Fibroblast of skin of scalp (primary cell): ENCODE results near the gene CLIC6.

Experiments
- DNase-seq: peaks from one replicate; pipeline ENCODE4 v3.0.0-alpha.2; 2013

The CLIC6 gene

DNA sequence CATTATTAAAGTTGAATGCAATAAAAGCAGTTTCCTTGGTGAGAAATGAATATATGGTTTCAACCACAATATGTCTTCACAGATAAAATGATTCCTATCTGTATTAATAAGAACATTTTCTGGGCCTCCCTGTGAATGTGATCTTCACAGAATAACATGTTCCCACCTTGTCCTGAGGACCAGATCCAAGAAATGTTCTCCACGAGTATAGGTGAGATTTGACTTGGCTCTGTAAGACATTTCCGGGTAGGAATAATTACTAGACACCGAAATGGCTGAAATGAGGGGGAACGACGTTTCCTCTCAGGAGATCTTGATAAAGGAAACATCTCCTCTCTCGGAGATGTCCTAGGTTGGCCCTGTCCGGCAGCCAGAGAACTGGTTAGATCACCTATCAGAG, 61.4 kb downstream of the CLIC6 start:
- no peak for DNase-seq

DNA sequence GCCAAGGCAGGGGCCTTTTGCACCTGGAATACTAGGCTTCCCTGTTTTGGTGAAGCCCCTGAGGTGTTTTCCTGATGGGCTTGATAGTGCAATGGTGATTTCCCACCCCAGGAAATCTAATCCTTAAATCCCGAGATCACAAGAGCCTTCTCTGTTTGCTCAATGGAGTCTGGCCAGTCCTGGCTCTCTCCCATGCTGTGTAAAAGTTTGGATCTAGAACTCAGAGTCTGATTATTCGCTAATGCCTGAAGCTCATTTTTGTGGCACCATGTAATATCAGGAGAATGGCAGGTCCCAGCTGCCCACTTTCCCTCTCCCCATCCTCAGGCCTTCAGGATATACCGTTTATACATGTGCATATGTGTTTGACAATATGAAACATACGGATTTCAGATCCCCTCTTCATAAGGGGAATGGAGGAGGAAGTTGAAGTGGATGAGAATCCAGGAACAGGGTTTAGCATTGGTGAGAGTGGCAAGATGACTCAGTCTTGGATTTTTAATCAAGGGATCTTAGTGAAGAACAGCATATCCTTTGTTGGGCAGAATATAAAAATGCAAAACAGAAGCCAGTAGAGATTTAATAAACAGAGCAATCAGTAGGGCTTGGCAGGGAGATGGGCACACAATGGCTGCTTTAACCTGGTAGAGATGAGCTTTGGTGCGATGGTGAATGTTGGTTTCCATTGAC, 62.1 kb downstream of the CLIC6 start:
- DNase-seq = no peak

DNA sequence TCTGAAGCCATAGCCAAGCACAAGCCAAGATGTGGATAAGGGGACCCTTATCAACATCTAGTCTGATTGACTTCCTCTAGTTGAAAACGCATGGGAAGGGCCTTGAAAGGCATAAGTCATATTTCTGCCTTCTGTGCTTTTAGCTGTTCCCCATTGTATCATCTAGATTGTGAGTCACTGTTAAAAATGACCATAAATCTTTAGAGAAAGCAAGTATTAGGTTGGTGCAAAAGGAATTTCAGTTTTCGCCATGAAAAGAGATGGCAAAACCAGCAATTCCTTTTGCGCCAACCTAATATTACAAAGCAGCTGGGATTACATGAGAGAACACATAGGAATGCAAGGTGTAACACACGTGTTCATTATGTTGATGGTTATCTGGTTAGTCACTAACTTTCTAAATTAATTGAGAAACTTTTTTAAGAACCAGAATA, 63.6 kb downstream of the CLIC6 start:
- no peak for DNase-seq

GRCh38 chr21:34733852-34734251, 65.1 kb downstream of the CLIC6 start:
- no peak for DNase-seq

DNA sequence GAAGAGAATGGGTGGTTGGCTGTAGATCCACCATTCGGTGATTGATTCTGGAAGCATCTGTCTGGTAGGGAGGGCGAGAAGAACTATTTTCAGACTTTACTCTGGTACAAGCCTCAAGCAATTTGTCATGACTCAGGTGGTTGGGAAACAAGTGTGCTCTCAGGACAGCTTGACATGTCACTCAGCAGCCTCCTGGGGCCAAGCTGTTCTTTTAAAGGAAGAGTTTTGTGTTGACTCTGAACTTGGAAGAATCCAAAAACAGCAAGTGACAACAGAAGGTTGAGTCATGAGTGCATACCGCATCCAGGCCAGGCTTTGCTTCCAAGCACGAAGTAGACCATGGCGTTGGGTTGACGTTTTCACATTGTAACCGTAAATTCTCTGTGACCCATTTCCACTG, 65.9 kb downstream of the CLIC6 start:
- peak; percentile 33 for DNase-seq

DNA sequence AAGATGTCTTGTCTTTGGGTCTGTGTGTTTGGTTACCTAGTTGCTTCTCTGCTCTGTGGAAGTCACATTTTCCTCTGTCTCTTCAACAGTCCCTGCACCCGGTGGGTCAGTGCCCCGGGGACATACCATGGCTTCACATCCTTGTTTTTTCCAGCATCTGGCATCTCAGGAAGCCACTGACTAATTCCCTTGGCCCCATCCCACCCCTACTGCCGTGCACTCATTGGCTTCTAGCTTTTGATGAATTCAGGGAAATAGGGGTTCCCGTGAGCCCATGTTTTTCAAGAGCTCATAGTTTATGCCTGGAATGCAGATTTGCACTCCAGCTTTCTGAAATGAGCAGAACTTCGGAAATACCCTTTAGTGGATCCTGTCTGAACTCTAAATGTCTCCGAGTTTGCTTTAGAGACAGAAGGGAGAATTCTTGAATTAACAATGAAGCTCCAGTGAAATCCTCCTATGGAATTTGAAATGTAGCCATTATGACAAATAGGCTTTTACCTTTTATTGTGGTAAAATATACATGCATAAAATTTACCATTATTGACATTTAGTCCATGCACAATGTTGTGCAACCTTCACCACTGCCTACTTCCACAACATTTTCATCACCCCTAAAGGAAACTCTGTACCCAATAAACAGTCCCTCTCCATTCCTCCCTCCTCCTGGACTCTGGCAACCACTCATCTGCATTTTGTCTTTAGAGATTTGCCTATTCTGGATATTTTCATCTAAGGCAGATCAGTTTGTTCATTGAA, 67.5 kb downstream of the CLIC6 start:
- peak; percentile 86 for DNase-seq

DNA sequence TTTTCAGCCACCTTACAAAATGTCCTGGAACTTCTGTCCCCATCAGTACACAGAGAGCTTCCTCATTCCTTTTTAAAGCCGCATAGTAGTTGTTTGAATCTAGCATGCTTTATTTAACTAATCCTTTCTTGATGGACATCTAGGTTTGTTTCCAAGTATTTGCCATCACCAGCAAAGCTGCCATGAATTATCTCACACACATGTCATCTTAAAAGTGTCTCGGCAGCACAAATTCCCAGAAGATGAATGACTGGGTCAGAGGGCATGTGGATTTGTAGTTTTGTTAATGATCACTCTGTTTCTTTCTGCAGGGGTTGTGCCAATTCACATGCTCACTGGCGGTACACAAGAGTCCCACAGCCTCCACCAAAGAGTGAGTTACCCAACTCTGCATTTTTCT, 68.3 kb downstream of the CLIC6 start:
- DNase-seq = peak; percentile 46

GRCh38 chr21:34740198-34740597, 71.4 kb downstream of the CLIC6 start:
- no peak for DNase-seq

DNA sequence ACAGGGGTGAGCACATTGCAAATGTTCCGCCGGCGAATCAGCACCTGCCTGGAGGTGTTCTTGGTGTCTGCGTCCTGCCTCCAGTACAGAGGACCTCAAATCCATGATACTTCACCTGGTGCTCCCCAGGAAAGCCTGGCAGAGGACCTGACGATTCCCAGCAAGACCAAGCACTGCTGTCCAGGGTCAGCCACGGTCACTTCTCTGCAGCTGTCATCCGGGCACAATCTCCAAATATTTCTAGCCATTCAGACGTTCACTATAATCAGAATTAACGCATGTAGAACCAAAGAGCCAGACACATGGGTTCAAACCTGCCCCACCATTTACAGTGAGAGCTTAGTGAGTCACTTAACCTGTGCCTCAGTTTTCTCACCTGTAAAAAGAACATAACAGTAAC, 74.5 kb downstream of the CLIC6 start:
- no peak for DNase-seq

- peak; percentile 50 for DNase-seq
Measured at GRCh38 chr21:34743831-34744230, 75.0 kb downstream of the CLIC6 start.

DNA sequence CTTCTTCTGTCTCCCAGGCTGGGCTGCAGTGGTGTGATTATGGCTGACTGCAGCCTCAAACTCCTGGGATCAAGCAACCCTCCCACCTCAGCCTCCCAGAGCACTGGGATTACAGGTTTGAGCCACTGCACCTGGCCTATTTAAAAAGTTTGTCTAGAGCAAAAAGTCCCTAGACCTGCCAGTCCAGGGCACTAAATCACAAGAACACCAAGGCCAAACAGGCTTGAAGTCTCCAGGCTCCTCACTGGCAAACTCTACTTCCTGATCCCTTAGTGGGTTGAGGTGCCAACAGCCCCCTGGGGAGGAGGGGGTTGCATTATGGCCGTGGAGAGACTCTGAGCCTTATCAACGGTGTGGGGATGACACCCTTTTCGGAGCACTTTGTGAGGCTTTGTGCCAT, 76.0 kb downstream of the CLIC6 start:
- no peak for DNase-seq

DNA sequence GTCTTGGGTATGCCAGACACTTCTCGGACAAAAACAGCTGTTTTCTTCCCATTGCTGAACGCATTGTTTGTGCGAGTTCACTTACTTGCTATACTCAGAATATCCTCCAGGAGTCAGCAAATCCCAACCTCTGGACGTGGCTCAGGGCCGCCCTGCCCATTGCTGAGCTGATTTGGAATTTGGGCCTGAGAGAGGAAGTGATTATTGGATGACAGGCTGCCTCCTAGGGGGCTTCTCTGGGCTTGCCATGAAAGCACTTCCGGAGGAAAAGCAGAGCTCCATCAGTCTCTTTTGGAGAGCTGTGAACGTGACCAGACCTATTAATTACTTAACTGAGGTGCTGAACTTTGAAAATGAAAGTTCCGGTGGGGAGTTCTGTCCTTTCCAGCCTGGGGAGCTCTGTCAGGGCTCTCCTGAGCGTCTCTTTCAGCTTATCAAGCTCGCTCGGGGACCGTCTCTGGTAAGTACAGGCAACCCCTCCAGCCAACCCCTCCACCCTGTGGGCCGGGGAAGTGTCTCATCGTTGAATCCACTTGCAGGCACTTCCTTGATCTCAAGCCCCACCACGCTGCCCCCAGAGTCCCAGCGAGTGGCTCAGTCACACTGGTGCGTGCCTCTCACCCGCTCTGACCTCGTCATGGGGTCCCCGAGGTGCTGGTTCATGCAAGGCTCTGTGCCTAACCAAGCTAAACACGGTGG, 76.9 kb downstream of the CLIC6 start:
- DNase-seq = peak; percentile 94

- no peak for DNase-seq
Measured at GRCh38 chr21:34748862-34749261, 80.1 kb downstream of the CLIC6 start.

GRCh38 chr21:34754690-34755647, 86.2 kb downstream of the CLIC6 start:
- DNase-seq = no peak

DNA sequence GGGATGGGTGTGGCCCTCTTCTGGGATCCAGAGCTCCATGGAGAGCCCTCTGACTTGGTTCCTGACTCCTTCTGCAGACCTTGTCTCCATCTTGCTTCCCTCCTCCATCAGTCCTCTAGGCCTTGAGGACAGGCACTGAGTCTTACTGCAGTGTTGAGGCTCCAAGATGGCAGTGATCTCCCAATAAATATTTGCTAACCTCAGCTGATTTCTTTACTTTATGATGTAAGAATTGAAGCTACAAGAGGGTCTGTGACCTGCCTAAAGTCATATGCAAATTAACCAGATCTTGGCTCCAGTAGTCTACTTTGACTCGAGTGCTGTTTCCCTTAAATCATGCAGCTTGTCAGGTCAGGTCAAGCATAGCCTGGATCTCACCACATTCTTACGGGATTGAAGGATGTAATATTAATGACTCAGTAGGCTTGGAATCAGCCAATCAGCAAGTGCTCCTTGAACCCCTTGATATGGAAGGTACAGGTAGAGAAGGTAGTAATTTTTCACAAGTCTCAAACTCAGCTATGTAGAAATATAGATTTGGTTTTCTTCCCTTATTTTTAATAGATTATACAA, 93.0 kb downstream of the CLIC6 start:
- DNase-seq = no peak

DNA sequence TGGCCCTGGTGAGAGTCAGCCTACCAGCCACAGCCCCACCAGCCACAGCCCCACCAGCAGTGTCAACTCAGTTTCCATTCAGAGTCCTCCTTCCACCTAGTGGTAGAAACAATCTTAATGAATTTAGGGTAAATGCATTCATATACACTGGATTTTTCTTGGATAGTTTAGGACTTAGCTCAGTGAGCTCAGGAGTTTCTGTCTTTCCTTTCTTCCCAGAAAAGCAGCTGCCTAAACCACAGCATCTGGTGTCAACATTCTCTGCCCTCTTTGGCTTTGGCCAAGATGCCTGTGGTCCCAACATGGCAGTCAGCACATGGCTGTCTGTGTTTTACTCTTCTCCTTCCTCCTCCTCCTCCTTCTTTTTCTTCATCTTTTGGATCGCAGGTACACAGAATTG, 94.0 kb downstream of the CLIC6 start:
- peak; percentile 61 for DNase-seq

DNA sequence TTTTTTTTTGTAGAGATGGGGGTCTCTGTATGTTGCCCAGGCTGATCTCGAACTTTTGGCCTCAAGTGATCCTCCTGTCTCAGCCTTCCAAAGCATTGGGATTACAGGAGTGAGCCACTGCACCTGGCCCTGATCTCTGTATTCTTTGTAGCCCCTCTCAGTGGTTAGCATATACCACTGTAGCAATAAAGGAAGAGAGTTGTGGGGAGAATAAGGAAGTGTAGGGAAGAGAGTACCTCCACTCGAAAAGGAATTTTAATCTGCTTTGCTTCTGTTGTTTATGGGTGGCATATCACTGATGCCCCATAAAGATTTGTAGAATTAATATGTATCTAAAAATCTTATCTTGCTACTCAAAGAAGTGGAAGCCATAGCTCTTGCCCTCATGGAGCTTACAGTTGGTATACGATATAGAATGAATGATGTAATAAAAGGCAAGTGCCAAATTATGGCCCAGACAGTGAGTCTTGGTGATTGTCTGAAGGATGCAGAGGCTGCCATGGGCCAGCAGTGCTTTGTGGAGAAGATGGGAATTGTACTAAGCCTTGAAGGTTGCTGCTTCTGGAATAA, 96.0 kb downstream of the CLIC6 start:
- no peak for DNase-seq

DNA sequence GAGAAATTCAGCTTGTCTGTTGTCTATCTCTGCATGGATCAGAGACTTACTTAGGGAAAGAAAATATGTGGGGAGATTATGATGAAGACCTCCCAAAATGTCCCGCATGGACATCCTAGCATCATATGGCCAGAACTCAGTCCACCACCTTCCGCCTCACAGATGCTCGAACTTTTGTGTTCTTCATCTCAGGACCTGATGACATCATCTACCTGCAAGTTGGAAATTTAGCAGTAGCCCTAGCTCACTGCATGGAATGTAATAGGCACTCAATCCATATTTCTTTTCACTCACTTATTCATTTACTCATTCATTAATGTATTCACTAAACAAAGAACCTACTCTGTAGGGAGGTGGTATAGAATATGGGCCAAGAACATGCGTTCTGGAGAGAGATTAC, 96.8 kb downstream of the CLIC6 start:
- DNase-seq = no peak

GRCh38 chr21:34766862-34767261, 98.1 kb downstream of the CLIC6 start:
- DNase-seq = no peak
